K562 (cell line): Measurements from ENCODE around the gene ADAMTS20.

Source experiments
- EP300 ChIP-seq: IDR thresholded peaks from 2 replicates; pipeline ENCODE4 v1.6.1; 2012; ENCODE audit warnings: low read length, improper control_type of control experiment
- MTA2 ChIP-seq: fragments of 450-650 bp; IDR thresholded peaks from 2 replicates; pipeline ENCODE4 v1.6.1; 2016; ENCODE audit warnings: low read depth

- no peak for TF ChIP-seq MTA2
- no peak for TF ChIP-seq EP300
Observed at GRCh38 chr12:43434614-43435013, 117.4 kb downstream of the ADAMTS20 start.
